Measurements from ENCODE around the gene PRM2.

DNA sequence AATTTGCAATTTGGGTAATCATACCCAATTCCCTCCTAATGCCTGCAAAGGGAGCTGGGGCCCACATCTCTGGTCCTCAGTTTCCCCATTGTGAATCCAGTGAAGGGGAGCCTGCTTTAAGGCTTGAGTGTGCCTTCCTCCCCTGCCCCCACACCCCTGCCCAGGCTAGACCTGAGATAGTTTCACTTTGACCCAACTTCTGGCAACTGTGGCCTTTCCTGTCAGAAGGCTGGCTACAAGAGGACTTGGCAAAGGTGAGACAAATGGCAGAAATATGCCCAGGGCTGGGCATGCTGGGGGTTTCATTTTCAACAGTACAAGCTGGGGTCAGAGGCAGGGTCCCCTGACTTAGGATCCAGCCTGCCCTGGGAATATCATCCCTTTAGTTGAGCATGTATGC, 30.3 kb downstream of the PRM2 start:
- TF ChIP-seq, protein P1, sequence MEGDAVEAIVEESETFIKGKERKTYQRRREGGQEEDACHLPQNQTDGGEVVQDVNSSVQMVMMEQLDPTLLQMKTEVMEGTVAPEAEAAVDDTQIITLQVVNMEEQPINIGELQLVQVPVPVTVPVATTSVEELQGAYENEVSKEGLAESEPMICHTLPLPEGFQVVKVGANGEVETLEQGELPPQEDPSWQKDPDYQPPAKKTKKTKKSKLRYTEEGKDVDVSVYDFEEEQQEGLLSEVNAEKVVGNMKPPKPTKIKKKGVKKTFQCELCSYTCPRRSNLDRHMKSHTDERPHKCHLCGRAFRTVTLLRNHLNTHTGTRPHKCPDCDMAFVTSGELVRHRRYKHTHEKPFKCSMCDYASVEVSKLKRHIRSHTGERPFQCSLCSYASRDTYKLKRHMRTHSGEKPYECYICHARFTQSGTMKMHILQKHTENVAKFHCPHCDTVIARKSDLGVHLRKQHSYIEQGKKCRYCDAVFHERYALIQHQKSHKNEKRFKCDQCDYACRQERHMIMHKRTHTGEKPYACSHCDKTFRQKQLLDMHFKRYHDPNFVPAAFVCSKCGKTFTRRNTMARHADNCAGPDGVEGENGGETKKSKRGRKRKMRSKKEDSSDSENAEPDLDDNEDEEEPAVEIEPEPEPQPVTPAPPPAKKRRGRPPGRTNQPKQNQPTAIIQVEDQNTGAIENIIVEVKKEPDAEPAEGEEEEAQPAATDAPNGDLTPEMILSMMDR (IDR thresholded peaks at IDR 0.05) = no peak
- TF ChIP-seq POLR2A (IDR thresholded peaks at IDR 0.05) = no peak

Data from breast epithelium (tissue), 3 donors.